D721Med (cell line): ENCODE results near the gene TTLL9.

Experiments used
- DNase-seq: peaks from one replicate; pipeline ENCODE4 v3.0.0; 2011; ENCODE audit warnings: low spot score; ENCODE audit not compliant: insufficient read length
- FAIRE-seq: peaks from 2 replicates; lab custom pipeline; 2011; peaks lifted over from hg19 to GRCh38; lab: Jason Lieb, UNC
- TF ChIP-seq, protein P1 (sequence below): IDR thresholded peaks from 2 replicates; pipeline ENCODE4 v1.5.1; 2012; ENCODE audit warnings: mild to moderate bottlenecking, control low read depth; ENCODE audit not compliant: insufficient read depth; ENCODE audit errors: missing control alignments

Gene TTLL9

DNA sequence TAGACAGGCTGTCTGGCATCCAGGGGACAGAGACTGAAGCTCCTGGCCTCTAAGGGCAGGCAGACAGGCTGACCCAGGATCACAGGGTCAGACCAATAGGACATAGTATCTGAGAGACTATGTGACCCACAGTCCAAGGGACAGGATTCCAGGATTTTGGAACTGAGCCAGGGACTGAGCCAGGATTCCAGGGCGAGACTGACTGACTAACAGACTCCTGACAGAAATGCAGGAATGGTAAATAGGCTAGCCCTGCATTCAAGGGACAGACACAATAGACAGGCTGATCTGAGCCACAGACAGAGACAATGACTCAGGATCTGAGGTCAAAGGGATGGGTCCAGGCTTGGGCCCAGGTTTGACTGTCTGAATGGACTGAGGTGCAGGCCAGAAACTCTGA, 117.3 kb downstream of the TTLL9 start:
- TF ChIP-seq, protein P1, sequence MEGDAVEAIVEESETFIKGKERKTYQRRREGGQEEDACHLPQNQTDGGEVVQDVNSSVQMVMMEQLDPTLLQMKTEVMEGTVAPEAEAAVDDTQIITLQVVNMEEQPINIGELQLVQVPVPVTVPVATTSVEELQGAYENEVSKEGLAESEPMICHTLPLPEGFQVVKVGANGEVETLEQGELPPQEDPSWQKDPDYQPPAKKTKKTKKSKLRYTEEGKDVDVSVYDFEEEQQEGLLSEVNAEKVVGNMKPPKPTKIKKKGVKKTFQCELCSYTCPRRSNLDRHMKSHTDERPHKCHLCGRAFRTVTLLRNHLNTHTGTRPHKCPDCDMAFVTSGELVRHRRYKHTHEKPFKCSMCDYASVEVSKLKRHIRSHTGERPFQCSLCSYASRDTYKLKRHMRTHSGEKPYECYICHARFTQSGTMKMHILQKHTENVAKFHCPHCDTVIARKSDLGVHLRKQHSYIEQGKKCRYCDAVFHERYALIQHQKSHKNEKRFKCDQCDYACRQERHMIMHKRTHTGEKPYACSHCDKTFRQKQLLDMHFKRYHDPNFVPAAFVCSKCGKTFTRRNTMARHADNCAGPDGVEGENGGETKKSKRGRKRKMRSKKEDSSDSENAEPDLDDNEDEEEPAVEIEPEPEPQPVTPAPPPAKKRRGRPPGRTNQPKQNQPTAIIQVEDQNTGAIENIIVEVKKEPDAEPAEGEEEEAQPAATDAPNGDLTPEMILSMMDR, result no peak
- DNase-seq (no peak), FAIRE-seq (no peak)

DNA sequence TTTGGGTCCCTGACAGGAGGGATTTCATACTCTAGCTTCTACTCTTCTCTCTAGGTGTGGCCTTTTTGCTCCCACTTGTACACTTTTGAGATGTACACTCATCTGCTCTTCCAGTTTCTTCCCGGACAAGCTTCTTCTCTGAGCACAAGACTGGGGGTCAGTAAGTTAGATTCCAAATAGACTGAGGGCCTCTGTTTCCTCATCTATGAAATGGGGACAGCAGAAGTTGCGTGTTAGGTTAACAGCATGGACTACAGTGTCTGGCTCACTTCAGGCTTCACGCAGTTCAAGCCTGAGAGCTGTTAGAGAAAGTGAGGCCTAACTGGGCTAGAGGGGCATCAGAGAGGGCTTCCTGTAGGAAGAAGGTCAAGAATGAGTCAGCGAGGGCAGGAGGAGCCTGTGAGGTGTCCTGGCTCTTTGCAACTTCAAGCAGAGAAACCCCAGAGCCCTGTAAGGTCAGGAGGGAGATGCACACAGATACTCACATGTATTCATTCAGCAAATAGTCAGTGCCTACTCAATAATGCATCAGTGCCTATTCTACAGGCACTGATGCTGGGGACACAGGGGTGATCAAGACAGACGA, 118.1 kb downstream of the TTLL9 start:
- FAIRE-seq (no peak), DNase-seq (no peak)
- TF ChIP-seq, protein P1, result no peak

DNA sequence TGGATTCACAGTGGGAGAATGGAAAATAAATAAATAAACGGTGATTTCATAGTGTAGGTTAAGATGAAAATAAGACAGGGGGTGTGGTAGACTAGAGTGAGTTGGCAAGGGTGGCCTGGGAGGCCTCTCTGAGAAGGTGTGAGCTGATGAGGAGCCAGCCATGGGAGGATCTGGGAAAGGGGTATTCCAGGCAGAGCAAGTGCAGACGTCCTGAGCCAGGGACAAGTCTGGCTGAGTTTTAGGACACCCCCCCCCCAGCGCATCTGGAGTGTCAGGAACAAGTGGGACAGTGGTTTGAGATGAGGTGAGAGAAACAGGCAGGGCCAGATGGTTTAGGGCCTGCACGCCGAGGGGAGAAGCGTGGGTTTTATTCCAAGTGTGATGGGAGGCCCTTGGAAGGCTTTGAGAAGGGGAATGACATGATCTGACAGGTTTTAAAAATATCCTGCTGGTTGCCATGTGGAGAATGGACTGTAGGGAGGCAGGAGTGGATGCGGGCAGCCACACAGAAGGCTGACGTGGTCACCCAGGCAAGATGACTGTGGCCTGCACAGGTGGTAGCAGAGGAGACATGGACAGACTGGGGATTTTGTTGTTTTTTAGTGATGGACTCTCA, 118.7 kb downstream of the TTLL9 start:
- TF ChIP-seq, protein P1, result no peak
- no peak for DNase-seq
- no peak for FAIRE-seq

DNA sequence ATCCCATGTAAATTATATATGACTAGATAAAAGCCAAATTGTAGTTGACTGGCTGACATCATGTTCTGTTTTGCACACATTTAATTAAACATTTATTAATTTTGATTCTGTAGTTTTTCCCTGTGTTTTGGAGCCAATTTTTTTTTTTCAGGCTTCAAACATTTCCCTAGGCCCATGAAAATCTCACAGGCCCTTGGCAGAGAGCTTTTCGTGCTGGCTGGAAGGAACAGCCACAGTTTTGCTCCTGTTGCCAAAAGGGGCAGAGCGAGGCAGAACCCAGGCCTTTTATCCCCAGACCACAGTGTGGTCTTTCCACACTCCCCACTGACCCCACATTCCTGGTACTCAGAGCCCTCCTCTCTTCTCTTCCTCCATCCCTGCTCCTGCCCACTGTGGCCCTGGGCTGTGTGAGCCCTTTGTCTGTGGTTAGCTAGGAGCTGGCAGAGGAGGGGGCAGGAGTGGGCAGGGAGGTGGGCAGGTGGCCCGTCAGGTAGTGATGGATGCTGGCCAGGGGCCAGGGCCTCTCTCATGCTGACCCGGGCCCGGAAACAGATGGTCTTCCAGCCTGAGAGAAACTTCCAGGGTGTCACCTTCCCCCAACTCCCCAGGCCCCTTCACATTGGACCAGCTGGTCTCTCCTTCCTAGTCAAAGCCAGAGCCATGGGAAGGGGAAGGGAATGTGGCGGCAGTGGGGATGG, 120.4 kb downstream of the TTLL9 start:
- DNase-seq (no peak), FAIRE-seq (no peak)
- TF ChIP-seq, protein P1, result no peak

DNA sequence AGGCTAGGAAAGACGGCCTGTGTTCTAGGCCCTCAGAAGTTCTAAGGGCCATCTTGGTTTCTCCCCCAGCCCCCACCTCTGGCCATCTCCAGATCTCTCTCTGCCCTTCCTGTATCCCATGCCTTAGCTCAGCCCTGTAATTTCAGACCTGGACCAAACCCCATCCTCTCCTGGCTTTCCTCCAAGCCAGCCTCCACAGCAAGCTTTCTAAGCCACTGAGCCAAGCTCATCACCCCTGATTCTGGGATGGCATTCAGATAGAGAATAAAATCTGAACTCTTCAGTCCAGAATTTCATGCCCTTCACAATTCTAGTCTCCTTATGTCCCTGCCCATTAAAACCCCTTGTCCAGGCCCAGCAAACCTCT, 120.9 kb downstream of the TTLL9 start:
- DNase-seq, result no peak
- no peak for FAIRE-seq
- TF ChIP-seq, protein P1, result no peak

DNA sequence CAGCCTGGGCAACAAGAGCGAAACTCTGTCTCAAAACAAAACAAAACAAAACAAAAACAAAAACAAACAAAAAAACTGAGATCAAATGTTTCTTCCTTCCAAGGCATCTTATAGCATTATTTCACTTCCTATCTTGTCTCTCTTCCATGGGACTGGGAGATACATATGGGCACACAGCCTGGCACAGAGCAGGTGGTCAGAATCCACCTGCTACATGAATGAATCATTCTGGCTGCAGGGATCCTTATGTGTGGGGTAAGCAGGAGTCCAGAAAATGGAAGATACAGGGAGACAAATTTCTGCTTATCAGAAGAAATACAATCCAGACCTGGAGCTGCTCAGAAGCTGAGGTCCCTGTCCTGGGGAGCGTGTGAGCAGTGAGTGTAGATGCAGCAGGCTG, 121.7 kb downstream of the TTLL9 start:
- FAIRE-seq (no peak), DNase-seq (no peak)
- TF ChIP-seq, protein P1, result no peak
